ENCODE results near the gene OR9A2. TPM values are rescaled to one million over a fixed set of nuclear protein-coding genes. Genes with fewer than 3 reads are reported as not detected.

OR9A2 gene
- total RNA-seq, 1 experiment from 2014 or later: not detected

- Histone ChIP-seq H3K36me3 (ENCODE audit: control insufficient read depth, insufficient read depth, low read length) (no peaks in the 10 kb centered on the region), H3K4me1 (no peaks in the 10 kb centered on the region), H3K4me3 (ENCODE audit: low read depth, low read length) (no peak overlapping the region), H3K9me3 (no peaks in the 10 kb centered on the region), H3K27me3 (replicated peaks; ENCODE audit: control insufficient read depth, insufficient read depth, low read length) (no peaks in the 10 kb centered on the region)
- intact Hi-C loops (cut with micrococcal nuclease; ENCODE audit: unreplicated experiment): no loop called here
- no TSS peak for BruUV-seq (replicated peaks)
- Mint-ChIP-seq H3K4me3 (ENCODE audit: unreplicated experiment) (no peak overlapping the region), H3K27me3 (ENCODE audit: insufficient read depth, unreplicated experiment) (peaks cover 7% of the 10 kb centered on the region), H3K27ac (ENCODE audit: unreplicated experiment) (no peak overlapping the region), H3K4me1 (ENCODE audit: low read depth, unreplicated experiment) (no peaks in the 10 kb centered on the region), H3K36me3 (ENCODE audit: insufficient read depth, unreplicated experiment) (no peaks in the 10 kb centered on the region), H3K9me3 (ENCODE audit: unreplicated experiment) (no peaks in the 10 kb centered on the region)
- DNase-seq: no peak
- TF ChIP-seq CTCF (IDR thresholded peaks at IDR 0.05; ENCODE audit: insufficient read depth in 1 of 2, low read depth in 1 of 2, low read length in 1 of 2, severe bottlenecking in 1 of 2, unreplicated experiment in 1 of 2): no peak
- CTCF ChIA-PET: no interaction called here
- POLR2A ChIA-PET: no interaction called here
Observed at GRCh38 chr7:143025371-143025770, 1.6 kb downstream of the OR9A2 start.

GRCh38 chr7:143023047-143023446 lies 3.9 kb downstream of the OR9A2 start:
- no peaks in the 10 kb centered on the region for H3K4me1 Mint-ChIP-seq (ENCODE audit: low read depth, unreplicated experiment)
- no peak overlapping the region for H3K27ac Mint-ChIP-seq (ENCODE audit: unreplicated experiment)
- no peaks in the 10 kb centered on the region for H3K9me3 Mint-ChIP-seq (ENCODE audit: unreplicated experiment)
- H3K27me3 Mint-ChIP-seq (ENCODE audit: insufficient read depth, unreplicated experiment): peaks cover 8% of the 10 kb centered on the region
- H3K4me3 Mint-ChIP-seq (ENCODE audit: unreplicated experiment): no peak overlapping the region
- H3K36me3 Mint-ChIP-seq (ENCODE audit: insufficient read depth, unreplicated experiment): no peaks in the 10 kb centered on the region
- no peaks in the 10 kb centered on the region for H3K27me3 ChIP-seq (replicated peaks; ENCODE audit: control insufficient read depth, insufficient read depth, low read length)
- no peak overlapping the region for H3K4me3 ChIP-seq (ENCODE audit: low read depth, low read length)
- no peak for DNase-seq
- H3K36me3 ChIP-seq (ENCODE audit: control insufficient read depth, insufficient read depth, low read length): no peaks in the 10 kb centered on the region
- no peak for TF ChIP-seq CTCF (IDR thresholded peaks at IDR 0.05; ENCODE audit: insufficient read depth in 1 of 2, low read depth in 1 of 2, low read length in 1 of 2, severe bottlenecking in 1 of 2, unreplicated experiment in 1 of 2)
- no TSS peak for BruUV-seq (replicated peaks)
- CTCF ChIA-PET: interaction anchor here (0.7 kb wide), 1 partner anchor 167 kb away, joined by 8 read pairs; no protein-coding TSS in a partner anchor
- POLR2A ChIA-PET: no interaction called here
- no peaks in the 10 kb centered on the region for H3K9me3 ChIP-seq
- no peaks in the 10 kb centered on the region for H3K4me1 ChIP-seq
- intact Hi-C loops (cut with micrococcal nuclease; ENCODE audit: unreplicated experiment): no loop called here

GRCh38 chr7:143018931-143019330 lies 8.0 kb downstream of the OR9A2 start:
- CTCF ChIA-PET: interaction anchor here (0.7 kb wide), 1 partner anchor 196 kb away, joined by 4 read pairs; no protein-coding TSS in a partner anchor
- Mint-ChIP-seq H3K4me1 (ENCODE audit: low read depth, unreplicated experiment) (no peaks in the 10 kb centered on the region), H3K27me3 (ENCODE audit: insufficient read depth, unreplicated experiment) (peaks cover 11% of the 10 kb centered on the region), H3K27ac (ENCODE audit: unreplicated experiment) (no peak overlapping the region), H3K4me3 (ENCODE audit: unreplicated experiment) (no peak overlapping the region), H3K36me3 (ENCODE audit: insufficient read depth, unreplicated experiment) (no peaks in the 10 kb centered on the region), H3K9me3 (ENCODE audit: unreplicated experiment) (no peaks in the 10 kb centered on the region)
- TF ChIP-seq CTCF (IDR thresholded peaks at IDR 0.05; ENCODE audit: insufficient read depth in 1 of 2, low read depth in 1 of 2, low read length in 1 of 2, severe bottlenecking in 1 of 2, unreplicated experiment in 1 of 2): no peak
- no TSS peak for BruUV-seq (replicated peaks)
- intact Hi-C loops (cut with micrococcal nuclease; ENCODE audit: unreplicated experiment): no loop called here
- Histone ChIP-seq H3K4me1 (no peaks in the 10 kb centered on the region), H3K36me3 (ENCODE audit: control insufficient read depth, insufficient read depth, low read length) (no peaks in the 10 kb centered on the region), H3K27me3 (replicated peaks; ENCODE audit: control insufficient read depth, insufficient read depth, low read length) (no peaks in the 10 kb centered on the region; the same call in 1 of the 2 replicates), H3K4me3 (ENCODE audit: low read depth, low read length) (no peak overlapping the region), H3K9me3 (no peaks in the 10 kb centered on the region)
- POLR2A ChIA-PET: no interaction called here
- no peak for DNase-seq

All from Caco-2 (cell line).